Esophagus squamous epithelium (tissue), 4 donors: ENCODE data around the gene FHIT.

Experiments
- POLR2A ChIP-seq, 4 donors: fragments of 450-650 bp; IDR thresholded peaks; one replicate each; pipeline ENCODE4 v1.6.1; 2017; ENCODE audit warnings: antibody characterized with exemption in 4 of 4, mild to moderate bottlenecking in 4 of 4, moderate library complexity in 3 of 4
- TF ChIP-seq, protein P1 (sequence below), 6 experiments: fragments of 450-650 bp in 4 of 6; fragments of 200-600 bp in 2 of 6; sonication (generic) in 2 of 6; IDR thresholded peaks; one replicate each; pipeline ENCODE4 v1.5.1; 2016 to 2019; ENCODE audit warnings: antibody characterized with exemption in 6 of 6, mild to moderate bottlenecking in 4 of 6, moderate library complexity in 4 of 6

DNA sequence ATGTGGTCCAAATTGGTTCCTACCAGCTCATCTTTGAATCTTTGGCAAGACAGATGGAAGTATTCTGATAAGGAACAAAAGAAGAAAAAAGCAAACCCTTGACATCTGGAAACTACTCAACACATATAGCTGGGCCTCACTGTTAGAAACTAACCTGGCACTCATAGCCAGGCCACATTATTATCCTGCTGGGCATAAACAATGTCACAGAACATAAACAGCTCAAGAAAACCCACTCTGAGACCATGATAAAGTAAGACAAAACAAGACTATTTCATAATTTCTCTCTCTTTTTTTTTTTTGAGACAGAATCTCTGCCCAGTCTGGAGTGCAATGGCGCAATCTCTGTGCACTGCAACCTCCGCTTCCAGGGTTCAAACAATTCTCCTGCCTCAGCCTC is 1093.2 kb downstream of the FHIT start:
- TF ChIP-seq POLR2A (IDR thresholded peaks at IDR 0.05): no peak
- TF ChIP-seq, protein P1, sequence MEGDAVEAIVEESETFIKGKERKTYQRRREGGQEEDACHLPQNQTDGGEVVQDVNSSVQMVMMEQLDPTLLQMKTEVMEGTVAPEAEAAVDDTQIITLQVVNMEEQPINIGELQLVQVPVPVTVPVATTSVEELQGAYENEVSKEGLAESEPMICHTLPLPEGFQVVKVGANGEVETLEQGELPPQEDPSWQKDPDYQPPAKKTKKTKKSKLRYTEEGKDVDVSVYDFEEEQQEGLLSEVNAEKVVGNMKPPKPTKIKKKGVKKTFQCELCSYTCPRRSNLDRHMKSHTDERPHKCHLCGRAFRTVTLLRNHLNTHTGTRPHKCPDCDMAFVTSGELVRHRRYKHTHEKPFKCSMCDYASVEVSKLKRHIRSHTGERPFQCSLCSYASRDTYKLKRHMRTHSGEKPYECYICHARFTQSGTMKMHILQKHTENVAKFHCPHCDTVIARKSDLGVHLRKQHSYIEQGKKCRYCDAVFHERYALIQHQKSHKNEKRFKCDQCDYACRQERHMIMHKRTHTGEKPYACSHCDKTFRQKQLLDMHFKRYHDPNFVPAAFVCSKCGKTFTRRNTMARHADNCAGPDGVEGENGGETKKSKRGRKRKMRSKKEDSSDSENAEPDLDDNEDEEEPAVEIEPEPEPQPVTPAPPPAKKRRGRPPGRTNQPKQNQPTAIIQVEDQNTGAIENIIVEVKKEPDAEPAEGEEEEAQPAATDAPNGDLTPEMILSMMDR (IDR thresholded peaks at IDR 0.05): no peak
